ENCODE measurements around the gene HOXD4.

GRCh38 chr2:176150584-176151441 lies 537 bp upstream of the HOXD4 start:
- TF ChIP-seq POLR2AphosphoS5 (IDR thresholded peaks at IDR 0.05; ENCODE audit: low read depth, low read length) = no peak
- TF ChIP-seq, protein P1, sequence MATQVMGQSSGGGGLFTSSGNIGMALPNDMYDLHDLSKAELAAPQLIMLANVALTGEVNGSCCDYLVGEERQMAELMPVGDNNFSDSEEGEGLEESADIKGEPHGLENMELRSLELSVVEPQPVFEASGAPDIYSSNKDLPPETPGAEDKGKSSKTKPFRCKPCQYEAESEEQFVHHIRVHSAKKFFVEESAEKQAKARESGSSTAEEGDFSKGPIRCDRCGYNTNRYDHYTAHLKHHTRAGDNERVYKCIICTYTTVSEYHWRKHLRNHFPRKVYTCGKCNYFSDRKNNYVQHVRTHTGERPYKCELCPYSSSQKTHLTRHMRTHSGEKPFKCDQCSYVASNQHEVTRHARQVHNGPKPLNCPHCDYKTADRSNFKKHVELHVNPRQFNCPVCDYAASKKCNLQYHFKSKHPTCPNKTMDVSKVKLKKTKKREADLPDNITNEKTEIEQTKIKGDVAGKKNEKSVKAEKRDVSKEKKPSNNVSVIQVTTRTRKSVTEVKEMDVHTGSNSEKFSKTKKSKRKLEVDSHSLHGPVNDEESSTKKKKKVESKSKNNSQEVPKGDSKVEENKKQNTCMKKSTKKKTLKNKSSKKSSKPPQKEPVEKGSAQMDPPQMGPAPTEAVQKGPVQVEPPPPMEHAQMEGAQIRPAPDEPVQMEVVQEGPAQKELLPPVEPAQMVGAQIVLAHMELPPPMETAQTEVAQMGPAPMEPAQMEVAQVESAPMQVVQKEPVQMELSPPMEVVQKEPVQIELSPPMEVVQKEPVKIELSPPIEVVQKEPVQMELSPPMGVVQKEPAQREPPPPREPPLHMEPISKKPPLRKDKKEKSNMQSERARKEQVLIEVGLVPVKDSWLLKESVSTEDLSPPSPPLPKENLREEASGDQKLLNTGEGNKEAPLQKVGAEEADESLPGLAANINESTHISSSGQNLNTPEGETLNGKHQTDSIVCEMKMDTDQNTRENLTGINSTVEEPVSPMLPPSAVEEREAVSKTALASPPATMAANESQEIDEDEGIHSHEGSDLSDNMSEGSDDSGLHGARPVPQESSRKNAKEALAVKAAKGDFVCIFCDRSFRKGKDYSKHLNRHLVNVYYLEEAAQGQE (IDR thresholded peaks at IDR 0.05; ENCODE audit: insufficient read depth in 1 of 2, low read depth in 2 of 2, low read length in 2 of 2) = no peak
- TF ChIP-seq SIN3A (IDR thresholded peaks at IDR 0.05; ENCODE audit: borderline replicate concordance, insufficient read depth, low read length) = no peak
- TF ChIP-seq TAF1 (IDR thresholded peaks at IDR 0.05; ENCODE audit: borderline replicate concordance, insufficient read depth, low read length) = no peak
- no peak for TF ChIP-seq FOXP2 (optimal IDR thresholded peaks at IDR 0.05; ENCODE audit: borderline replicate concordance, extremely low read depth, extremely low read length, insufficient read depth)
